Stimulated activated naive CD8-positive, alpha-beta T cell treated with anti-CD3 and anti-CD28 coated beads, Interleukin-15, Interleukin-2, amounts not matched to agents 100 ng/mL and 50 ng/mL, for 24 hours (primary cell): Measurements from ENCODE around the gene S100A11.

Experiments used
- H3K27ac Mint-ChIP-seq: one replicate; pipeline ENCODE4 v1.8.0; 2021; ENCODE audit warnings: mild to moderate bottlenecking, mixed read lengths
- H3K27me3 Mint-ChIP-seq: one replicate; pipeline ENCODE4 v1.8.0; 2021; ENCODE audit warnings: mixed read lengths
- H3K36me3 Mint-ChIP-seq: one replicate; pipeline ENCODE4 v1.8.0; 2021; ENCODE audit warnings: low read depth, mixed read lengths
- H3K4me1 Mint-ChIP-seq: one replicate; pipeline ENCODE4 v1.8.0; 2021; ENCODE audit warnings: low read depth, mixed read lengths
- H3K4me3 Mint-ChIP-seq: one replicate; pipeline ENCODE4 v1.8.0; 2021; ENCODE audit warnings: mild to moderate bottlenecking, mixed read lengths
- H3K9me3 Mint-ChIP-seq: one replicate; pipeline ENCODE4 v1.8.0; 2021; ENCODE audit warnings: mixed read lengths

Gene S100A11

GRCh38 chr1:152026895-152027294 is 9.9 kb downstream of the S100A11 start:
- Mint-ChIP-seq H3K9me3 (peaks cover 9% of the 10 kb centered on the region), H3K36me3 (peaks cover 26% of the 10 kb centered on the region), H3K27me3 (no peaks in the 10 kb centered on the region), H3K27ac (no peak overlapping the region), H3K4me3 (no peak overlapping the region), H3K4me1 (peaks cover 17% of the 10 kb centered on the region)

DNA sequence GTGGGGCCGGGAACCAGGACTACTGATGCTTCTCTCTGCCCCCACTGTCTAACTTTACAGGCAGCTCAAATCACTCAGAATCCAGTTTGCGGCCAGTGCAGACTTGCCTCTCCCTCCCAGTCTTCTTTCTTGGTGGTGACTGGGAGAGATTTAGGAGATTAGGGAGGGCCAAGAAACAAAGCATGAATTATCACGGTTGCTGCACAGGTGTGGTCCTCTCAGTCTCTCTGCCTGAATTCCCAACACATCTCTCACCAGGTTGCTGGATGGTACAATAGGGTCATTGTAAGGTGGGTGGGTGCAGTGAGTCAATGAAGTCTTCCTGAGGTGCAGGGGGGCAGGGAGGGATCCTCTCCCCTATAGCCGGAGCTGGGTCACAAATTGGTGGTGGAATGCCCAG is 12.6 kb downstream of the S100A11 start:
- no peaks in the 10 kb centered on the region for H3K27me3 Mint-ChIP-seq

GRCh38 chr1:152023221-152023620 is 13.6 kb downstream of the S100A11 start:
- no peak overlapping the region for H3K27ac Mint-ChIP-seq
- H3K27me3 Mint-ChIP-seq = no peaks in the 10 kb centered on the region

More for the DNA sequence above, 12.6 kb downstream of the S100A11 start:
- Mint-ChIP-seq H3K36me3 (peaks cover 8% of the 10 kb centered on the region), H3K27ac (no peak overlapping the region), H3K4me1 (peaks cover 8% of the 10 kb centered on the region), H3K4me3 (no peak overlapping the region), H3K9me3 (peaks cover 7% of the 10 kb centered on the region)

DNA sequence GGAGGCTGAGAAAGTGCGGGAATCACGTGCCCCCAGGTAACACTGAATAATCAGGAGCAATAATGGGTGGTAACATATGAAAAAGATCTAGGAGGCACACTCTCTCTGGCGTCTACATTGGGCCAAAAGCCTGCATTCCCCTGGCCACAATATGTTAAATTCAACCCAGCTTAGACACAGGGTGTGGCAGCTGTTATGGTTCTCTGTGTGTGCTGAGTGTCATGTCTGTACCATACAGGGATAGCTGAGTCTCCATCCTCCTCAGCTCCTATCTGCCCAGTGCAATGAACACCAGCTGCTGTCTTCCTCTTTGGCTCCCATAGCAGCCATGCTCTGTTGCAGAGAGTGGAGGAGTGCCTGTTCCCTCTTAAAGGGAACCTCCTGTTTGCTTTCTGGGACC is 14.3 kb downstream of the S100A11 start:
- peaks cover 6% of the 10 kb centered on the region for H3K27me3 Mint-ChIP-seq
- no peaks in the 10 kb centered on the region for H3K4me1 Mint-ChIP-seq
- H3K36me3 Mint-ChIP-seq = no peaks in the 10 kb centered on the region
- H3K27ac Mint-ChIP-seq = no peak overlapping the region
- no peak overlapping the region for H3K4me3 Mint-ChIP-seq
- H3K9me3 Mint-ChIP-seq = no peaks in the 10 kb centered on the region

More at GRCh38 chr1:152023221-152023620, 13.6 kb downstream of the S100A11 start:
- no peak overlapping the region for H3K4me3 Mint-ChIP-seq
- no peaks in the 10 kb centered on the region for H3K9me3 Mint-ChIP-seq
- H3K4me1 Mint-ChIP-seq = no peaks in the 10 kb centered on the region
- H3K36me3 Mint-ChIP-seq = no peaks in the 10 kb centered on the region

- Mint-ChIP-seq H3K27ac (no peak overlapping the region), H3K27me3 (peaks cover 6% of the 10 kb centered on the region), H3K36me3 (no peaks in the 10 kb centered on the region), H3K4me3 (no peak overlapping the region), H3K4me1 (no peaks in the 10 kb centered on the region), H3K9me3 (no peaks in the 10 kb centered on the region)
Measured at GRCh38 chr1:152021569-152021968, 15.2 kb downstream of the S100A11 start.

DNA sequence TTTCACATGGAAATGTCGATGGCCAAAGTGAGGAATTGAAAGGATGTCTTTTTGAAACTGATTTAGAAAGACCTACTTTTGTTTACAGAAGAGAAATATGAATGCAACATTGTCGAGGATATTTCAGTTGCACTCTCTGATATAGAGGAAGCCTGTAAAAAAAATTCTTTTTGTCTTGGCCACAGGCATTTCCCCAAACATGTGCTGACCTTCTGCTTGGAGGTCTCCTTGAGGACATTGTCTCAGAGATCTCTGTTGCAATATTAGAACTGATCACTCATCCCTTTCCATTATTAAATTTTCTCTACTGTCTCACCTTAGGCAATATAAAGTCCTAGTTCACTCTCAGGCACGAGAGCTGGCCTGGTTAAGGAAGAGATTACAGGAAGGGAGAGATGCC is 16.0 kb downstream of the S100A11 start:
- Mint-ChIP-seq H3K4me3 (no peak overlapping the region), H3K36me3 (no peaks in the 10 kb centered on the region), H3K9me3 (no peaks in the 10 kb centered on the region), H3K4me1 (no peaks in the 10 kb centered on the region), H3K27ac (no peak overlapping the region), H3K27me3 (peaks cover 6% of the 10 kb centered on the region)

DNA sequence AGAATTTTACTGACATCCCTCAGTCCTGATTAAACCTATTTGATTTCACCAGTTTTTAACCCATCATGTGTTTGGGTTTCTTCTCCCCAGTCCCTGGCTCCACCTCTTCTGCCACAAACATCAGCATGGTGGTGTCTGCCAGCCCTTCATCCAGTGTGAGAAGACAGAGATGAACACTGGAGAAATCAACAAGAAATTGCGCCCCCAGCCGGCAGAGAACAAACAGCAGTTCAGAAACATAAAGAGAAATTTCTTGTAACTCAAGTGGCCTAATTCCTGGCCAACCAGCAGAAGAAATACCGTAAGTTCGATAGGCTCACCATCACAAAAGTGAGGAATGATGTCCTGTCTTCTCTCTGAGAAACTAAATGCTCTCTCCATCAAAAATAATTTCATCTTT is 18.3 kb downstream of the S100A11 start:
- Mint-ChIP-seq H3K36me3 (no peaks in the 10 kb centered on the region), H3K27me3 (peaks cover 16% of the 10 kb centered on the region)

DNA sequence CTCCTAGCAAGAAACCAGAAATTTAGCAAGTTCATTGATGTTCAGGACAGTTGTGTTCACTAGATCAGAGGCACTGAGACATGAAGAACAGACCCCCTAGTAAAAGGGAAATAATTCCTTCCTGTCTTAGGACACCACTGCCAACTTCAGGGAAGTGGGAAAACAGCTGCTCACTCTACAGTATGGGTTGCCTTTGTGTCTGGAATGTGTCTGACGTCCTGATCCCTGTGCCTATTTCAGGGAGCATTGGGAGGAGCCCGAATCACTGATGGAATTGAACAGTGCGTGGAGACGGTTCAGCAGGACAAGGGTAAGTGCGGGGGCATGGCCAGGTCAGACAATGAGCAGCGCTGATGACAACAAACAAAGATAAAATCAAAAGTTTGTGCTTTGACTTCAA is 21.0 kb downstream of the S100A11 start:
- Mint-ChIP-seq H3K4me3 (no peak overlapping the region), H3K27ac (no peak overlapping the region), H3K36me3 (no peaks in the 10 kb centered on the region), H3K4me1 (no peaks in the 10 kb centered on the region), H3K9me3 (no peaks in the 10 kb centered on the region), H3K27me3 (peaks cover 20% of the 10 kb centered on the region)

More for the DNA sequence above, 18.3 kb downstream of the S100A11 start:
- Mint-ChIP-seq H3K4me3 (no peak overlapping the region), H3K9me3 (no peaks in the 10 kb centered on the region), H3K27ac (no peak overlapping the region), H3K4me1 (no peaks in the 10 kb centered on the region)

DNA sequence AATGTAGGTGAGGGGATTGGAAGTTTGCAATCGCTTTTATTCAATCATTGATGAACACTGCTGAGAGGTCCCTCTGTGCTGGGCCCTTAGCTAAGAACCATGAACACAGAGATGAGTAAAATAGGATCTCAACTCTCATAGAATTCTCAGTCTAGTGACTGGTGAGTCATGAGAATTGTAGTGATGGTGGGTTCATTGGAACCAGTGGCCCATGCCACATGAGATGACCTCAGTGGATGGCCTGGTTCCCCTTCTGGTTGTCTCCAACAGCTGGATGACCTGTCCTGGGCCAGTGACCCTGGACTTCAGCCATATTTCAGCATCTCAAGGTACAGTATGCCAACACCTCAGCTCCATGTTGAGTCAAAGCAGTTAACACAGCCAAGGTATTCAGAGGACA is 21.9 kb downstream of the S100A11 start:
- no peaks in the 10 kb centered on the region for H3K36me3 Mint-ChIP-seq
- peaks cover 20% of the 10 kb centered on the region for H3K27me3 Mint-ChIP-seq
- H3K4me3 Mint-ChIP-seq = no peak overlapping the region
- H3K9me3 Mint-ChIP-seq = no peaks in the 10 kb centered on the region
- H3K27ac Mint-ChIP-seq = no peak overlapping the region
- H3K4me1 Mint-ChIP-seq = no peaks in the 10 kb centered on the region

- peaks cover 20% of the 10 kb centered on the region for H3K27me3 Mint-ChIP-seq
Measured at GRCh38 chr1:152013664-152014237, 23.1 kb downstream of the S100A11 start.

GRCh38 chr1:152009691-152010090 is 27.1 kb downstream of the S100A11 start:
- no peak overlapping the region for H3K27ac Mint-ChIP-seq
- H3K4me3 Mint-ChIP-seq = no peak overlapping the region
- no peaks in the 10 kb centered on the region for H3K9me3 Mint-ChIP-seq
- no peaks in the 10 kb centered on the region for H3K36me3 Mint-ChIP-seq
- peaks cover 22% of the 10 kb centered on the region for H3K27me3 Mint-ChIP-seq
- peaks cover 7% of the 10 kb centered on the region for H3K4me1 Mint-ChIP-seq

More at GRCh38 chr1:152013664-152014237, 23.1 kb downstream of the S100A11 start:
- no peaks in the 10 kb centered on the region for H3K9me3 Mint-ChIP-seq
- no peak overlapping the region for H3K4me3 Mint-ChIP-seq
- no peaks in the 10 kb centered on the region for H3K4me1 Mint-ChIP-seq
- H3K36me3 Mint-ChIP-seq = no peaks in the 10 kb centered on the region
- no peak overlapping the region for H3K27ac Mint-ChIP-seq

GRCh38 chr1:152007047-152007446 is 29.8 kb downstream of the S100A11 start:
- Mint-ChIP-seq H3K4me1 (peaks cover 7% of the 10 kb centered on the region), H3K27me3 (peaks cover 24% of the 10 kb centered on the region), H3K27ac (peak overlapping the region; percentile 2), H3K36me3 (no peaks in the 10 kb centered on the region), H3K9me3 (no peaks in the 10 kb centered on the region), H3K4me3 (no peak overlapping the region)

GRCh38 chr1:152005360-152005912 is 31.4 kb downstream of the S100A11 start:
- no peak overlapping the region for H3K4me3 Mint-ChIP-seq
- no peak overlapping the region for H3K27ac Mint-ChIP-seq
- H3K9me3 Mint-ChIP-seq = no peaks in the 10 kb centered on the region
- peaks cover 18% of the 10 kb centered on the region for H3K4me1 Mint-ChIP-seq
- peaks cover 27% of the 10 kb centered on the region for H3K27me3 Mint-ChIP-seq
- no peaks in the 10 kb centered on the region for H3K36me3 Mint-ChIP-seq

- H3K36me3 Mint-ChIP-seq = no peaks in the 10 kb centered on the region
- peaks cover 29% of the 10 kb centered on the region for H3K27me3 Mint-ChIP-seq
- no peaks in the 10 kb centered on the region for H3K9me3 Mint-ChIP-seq
- no peak overlapping the region for H3K27ac Mint-ChIP-seq
- peaks cover 18% of the 10 kb centered on the region for H3K4me1 Mint-ChIP-seq
- no peak overlapping the region for H3K4me3 Mint-ChIP-seq
Measured at GRCh38 chr1:152003846-152004442, 32.9 kb downstream of the S100A11 start.

GRCh38 chr1:152002960-152003359 is 33.8 kb downstream of the S100A11 start:
- peaks cover 18% of the 10 kb centered on the region for H3K4me1 Mint-ChIP-seq
- H3K9me3 Mint-ChIP-seq = no peaks in the 10 kb centered on the region
- no peaks in the 10 kb centered on the region for H3K36me3 Mint-ChIP-seq

More at GRCh38 chr1:152002960-152003359, 33.8 kb downstream of the S100A11 start:
- Mint-ChIP-seq H3K27me3 (peaks cover 30% of the 10 kb centered on the region), H3K4me3 (no peak overlapping the region), H3K27ac (no peak overlapping the region)
